ENCODE results near the gene OTUB2. TPM values are rescaled to one million over a fixed set of nuclear protein-coding genes. Genes with fewer than 3 reads are reported as not detected.

Gene OTUB2
- total and polyA plus RNA-seq, 8 donors, result 0.45 to 4.1 (median 0.63) TPM; not detected in 2

DNA sequence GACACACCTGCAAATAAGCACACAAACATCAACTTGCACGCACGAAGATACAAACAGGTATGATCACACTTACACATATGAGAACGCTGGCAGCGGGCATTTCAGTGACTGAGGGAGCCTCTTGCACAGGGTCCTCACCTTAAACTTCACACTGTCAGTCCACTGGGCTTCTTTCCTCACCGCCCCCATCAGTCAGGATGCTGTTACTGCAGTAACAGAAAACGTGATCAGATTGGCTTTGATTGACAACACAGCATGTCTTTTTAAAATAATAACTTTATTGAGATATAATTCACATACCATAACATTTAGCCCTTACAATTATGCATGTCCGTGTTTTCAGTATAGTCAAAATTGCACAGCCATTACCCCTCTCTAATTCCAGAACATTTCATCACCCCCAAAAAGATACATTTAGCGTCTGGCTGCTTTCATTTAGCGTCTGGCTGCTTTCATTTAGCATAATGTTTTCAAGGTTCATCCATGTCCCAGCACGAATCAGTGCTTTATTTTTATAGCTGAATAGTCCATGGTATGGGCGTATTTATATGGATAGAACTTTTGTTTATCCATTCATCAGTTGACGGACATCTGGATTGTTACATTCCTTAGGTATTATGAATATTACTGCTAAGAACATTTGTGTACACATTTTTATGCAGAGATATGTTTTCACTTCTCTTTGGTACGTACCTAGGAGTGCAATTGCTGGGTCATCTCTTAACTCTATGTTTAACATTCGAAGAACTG is 20.6 kb upstream of the OTUB2 start:
- peaks cover 0 to 26% (median 4%) of the 10 kb centered on the region in 3 donors for H3K27me3 ChIP-seq
- no peaks in the 10 kb centered on the region for H3K9me3 ChIP-seq
- WGBS, 5 donors, result 44 to 50% (median 48%) methylated on average over 14 of the region's 14 CpGs
- no peak for TF ChIP-seq POLR2A (IDR thresholded peaks at IDR 0.05)
- no peak for TF ChIP-seq EP300 (IDR thresholded peaks at IDR 0.05)
- no peak for TF ChIP-seq POLR2AphosphoS5 (IDR thresholded peaks at IDR 0.05)
- TF ChIP-seq, protein P1, sequence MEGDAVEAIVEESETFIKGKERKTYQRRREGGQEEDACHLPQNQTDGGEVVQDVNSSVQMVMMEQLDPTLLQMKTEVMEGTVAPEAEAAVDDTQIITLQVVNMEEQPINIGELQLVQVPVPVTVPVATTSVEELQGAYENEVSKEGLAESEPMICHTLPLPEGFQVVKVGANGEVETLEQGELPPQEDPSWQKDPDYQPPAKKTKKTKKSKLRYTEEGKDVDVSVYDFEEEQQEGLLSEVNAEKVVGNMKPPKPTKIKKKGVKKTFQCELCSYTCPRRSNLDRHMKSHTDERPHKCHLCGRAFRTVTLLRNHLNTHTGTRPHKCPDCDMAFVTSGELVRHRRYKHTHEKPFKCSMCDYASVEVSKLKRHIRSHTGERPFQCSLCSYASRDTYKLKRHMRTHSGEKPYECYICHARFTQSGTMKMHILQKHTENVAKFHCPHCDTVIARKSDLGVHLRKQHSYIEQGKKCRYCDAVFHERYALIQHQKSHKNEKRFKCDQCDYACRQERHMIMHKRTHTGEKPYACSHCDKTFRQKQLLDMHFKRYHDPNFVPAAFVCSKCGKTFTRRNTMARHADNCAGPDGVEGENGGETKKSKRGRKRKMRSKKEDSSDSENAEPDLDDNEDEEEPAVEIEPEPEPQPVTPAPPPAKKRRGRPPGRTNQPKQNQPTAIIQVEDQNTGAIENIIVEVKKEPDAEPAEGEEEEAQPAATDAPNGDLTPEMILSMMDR (IDR thresholded peaks at IDR 0.05), result peak in 1 of 7 experiments; percentile 19
- peaks cover 0 to 11% (median 8%) of the 10 kb centered on the region in 4 donors for H3K4me1 ChIP-seq
- intact Hi-C loops (cut with DNase I; ENCODE audit: low total_unique reads), result no loop called here
- DNase-seq, result no peak
- H3K36me3 ChIP-seq, result no peaks in the 10 kb centered on the region
- no peak overlapping the region for H3K4me3 ChIP-seq
- H3K27ac ChIP-seq, result no peak overlapping the region

DNA sequence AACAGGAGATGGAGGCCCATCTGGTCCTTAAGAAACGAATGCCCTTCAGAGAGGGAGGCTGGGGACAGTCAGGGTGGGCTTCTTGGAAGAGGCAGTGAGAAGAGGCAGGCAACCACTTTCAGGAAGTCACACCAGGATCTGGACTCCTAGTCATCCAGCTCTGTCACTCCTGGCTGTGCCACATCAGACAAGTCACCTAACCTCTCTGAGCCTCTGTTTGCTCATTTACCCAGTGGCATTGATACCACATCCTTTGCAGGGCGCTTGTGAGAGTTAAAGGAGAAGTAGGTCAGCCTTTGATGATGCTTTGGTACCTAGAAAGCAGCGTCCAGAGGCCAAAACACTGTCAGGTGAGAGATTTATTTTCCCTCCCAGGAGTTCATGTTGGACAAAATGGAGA is 17.9 kb upstream of the OTUB2 start:
- Histone ChIP-seq H3K9me3 (no peaks in the 10 kb centered on the region), H3K27me3 (peaks cover 0 to 11% (median 0%) of the 10 kb centered on the region in 3 donors), H3K4me3 (no peak overlapping the region), H3K36me3 (no peaks in the 10 kb centered on the region), H3K27ac (no peak overlapping the region), H3K4me1 (peaks cover 0 to 9% (median 0%) of the 10 kb centered on the region in 4 donors)
- WGBS, 5 donors, result 59 to 73% (median 68%) methylated on average over 3 of the region's 3 CpGs
- DNase-seq, result no peak
- intact Hi-C loops (cut with DNase I; ENCODE audit: low total_unique reads), result no loop called here
- TF ChIP-seq, protein P1 (IDR thresholded peaks at IDR 0.05), result no peak
- TF ChIP-seq EP300 (IDR thresholded peaks at IDR 0.05), result no peak
- TF ChIP-seq POLR2AphosphoS5 (IDR thresholded peaks at IDR 0.05), result no peak
- no peak for TF ChIP-seq POLR2A (IDR thresholded peaks at IDR 0.05)

DNA sequence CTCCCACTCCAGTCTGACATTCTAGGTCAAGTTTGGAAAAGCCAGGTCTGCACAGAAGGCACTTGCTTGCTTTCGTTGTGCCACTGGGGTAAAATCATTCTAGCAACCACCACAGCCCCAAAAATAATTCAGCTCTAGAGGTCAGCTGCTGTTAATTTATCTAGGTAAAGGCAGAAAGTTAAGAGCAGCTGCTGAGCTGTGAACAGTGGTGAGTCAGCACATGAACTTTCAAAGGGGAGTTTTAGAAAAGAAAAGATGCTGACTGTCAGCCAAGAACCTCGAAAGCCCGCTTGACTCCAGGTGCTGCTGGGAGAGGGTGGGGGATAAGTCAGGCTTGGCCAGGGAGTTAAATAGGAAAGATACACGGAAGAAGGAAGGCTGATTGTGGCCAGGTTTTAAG is 16.4 kb upstream of the OTUB2 start:
- TF ChIP-seq POLR2AphosphoS5 (IDR thresholded peaks at IDR 0.05) (no peak), POLR2A (IDR thresholded peaks at IDR 0.05) (no peak), EP300 (IDR thresholded peaks at IDR 0.05) (no peak)
- TF ChIP-seq, protein P1 (IDR thresholded peaks at IDR 0.05), result no peak
- no peak overlapping the region for H3K4me3 ChIP-seq
- peaks cover 0 to 11% (median 0%) of the 10 kb centered on the region in 3 donors for H3K27me3 ChIP-seq
- no peak overlapping the region for H3K27ac ChIP-seq
- WGBS, 5 donors, result 15 to 34% (median 18%) methylated on average over 4 of the region's 4 CpGs
- intact Hi-C loops (cut with DNase I; ENCODE audit: low total_unique reads), result no loop called here
- DNase-seq, result peak in 1 of 2 donors; percentile 47
- H3K4me1 ChIP-seq, result peaks cover 0 to 9% (median 0%) of the 10 kb centered on the region in 4 donors
- H3K9me3 ChIP-seq, result no peaks in the 10 kb centered on the region
- no peaks in the 10 kb centered on the region for H3K36me3 ChIP-seq

DNA sequence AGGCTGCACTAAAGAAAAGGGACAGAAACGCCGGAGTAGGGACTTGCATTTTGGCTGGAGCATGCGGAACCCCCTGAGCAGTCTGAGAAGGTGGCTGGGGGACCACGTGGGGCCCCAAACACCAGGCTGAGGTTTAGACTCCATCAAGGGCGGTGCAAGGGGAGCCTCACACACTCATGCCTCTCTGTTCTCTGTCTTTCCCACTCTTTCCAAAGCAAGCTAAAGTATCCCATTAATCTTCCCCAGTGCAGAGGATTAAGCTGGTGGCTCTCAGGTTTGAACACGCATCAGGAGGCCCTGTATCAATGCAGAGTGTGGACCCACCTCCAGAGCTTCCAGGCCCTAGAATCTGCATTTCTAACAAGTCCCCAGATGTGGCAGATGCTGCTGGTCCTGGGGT is 15.5 kb upstream of the OTUB2 start:
- Histone ChIP-seq H3K9me3 (no peaks in the 10 kb centered on the region), H3K4me1 (peaks cover 0 to 9% (median 0%) of the 10 kb centered on the region in 4 donors), H3K27me3 (peaks cover 0 to 11% (median 0%) of the 10 kb centered on the region in 3 donors), H3K27ac (no peak overlapping the region), H3K4me3 (no peak overlapping the region), H3K36me3 (no peaks in the 10 kb centered on the region)
- TF ChIP-seq POLR2AphosphoS5 (IDR thresholded peaks at IDR 0.05), result no peak
- TF ChIP-seq, protein P1 (IDR thresholded peaks at IDR 0.05), result no peak
- TF ChIP-seq EP300 (IDR thresholded peaks at IDR 0.05), result no peak
- TF ChIP-seq POLR2A (IDR thresholded peaks at IDR 0.05), result no peak
- DNase-seq, result no peak
- 83 to 94% (median 89%) methylated on average over 6 of the region's 6 CpGs for WGBS, 5 donors
- intact Hi-C loops (cut with DNase I; ENCODE audit: low total_unique reads), result no loop called here
